Skeletal muscle cell (primary cell): Measurements from ENCODE around the gene SSUH2.
"Not testable (repeated sequence)": the region's sequence is repeated elsewhere in the genome, so short reads cannot be mapped to it uniquely, and the experiment has no call there.

Source experiments
- DNase-seq: peaks from one replicate; pipeline ENCODE4 v3.0.0-alpha.2; 2010; ENCODE audit warnings: low read depth
- H3K4me3 ChIP-seq: 2 replicates; pipeline ENCODE4 v1.5.1; 2011; ENCODE audit warnings: low read depth, mild to moderate bottlenecking, control low read depth, low read length, moderate library complexity

Gene SSUH2

GRCh38 chr3:8644748-8645390 lies at the start of gene SSUH2:
TSS of gene SSUH2 (minus strand) at chr3:8644798. CDS start at chr3:8644758, 40 bp downstream.
- H3K4me3 ChIP-seq: no peak within 1 kb of the TSS

GRCh38 chr3:8691295-8691694 lies 46.7 kb upstream of the SSUH2 start:
- not testable (repeated sequence) for H3K4me3 ChIP-seq, DNase-seq

More at GRCh38 chr3:8644748-8645390, at the start of gene SSUH2:
- DNase-seq: no peak

GRCh38 chr3:8684992-8685391 lies 40.4 kb upstream of the SSUH2 start:
- not testable (repeated sequence) for H3K4me3 ChIP-seq, DNase-seq

GRCh38 chr3:8682850-8683574 lies 38.4 kb upstream of the SSUH2 start:
- not testable (repeated sequence) for H3K4me3 ChIP-seq, DNase-seq

GRCh38 chr3:8681881-8682538 lies 37.4 kb upstream of the SSUH2 start:
- H3K4me3 ChIP-seq, DNase-seq: not testable (repeated sequence)

GRCh38 chr3:8681349-8681748 lies 36.8 kb upstream of the SSUH2 start:
- no peak overlapping the region for H3K4me3 ChIP-seq
- DNase-seq: no peak

- DNase-seq, H3K4me3 ChIP-seq: not testable (repeated sequence)
Measured at GRCh38 chr3:8679817-8680553, 35.4 kb upstream of the SSUH2 start.

GRCh38 chr3:8678751-8679150 lies 34.2 kb upstream of the SSUH2 start:
- DNase-seq: no peak
- H3K4me3 ChIP-seq: no peak overlapping the region

- not testable (repeated sequence) for DNase-seq, H3K4me3 ChIP-seq
Measured at GRCh38 chr3:8677258-8677657, 32.7 kb upstream of the SSUH2 start.

GRCh38 chr3:8675591-8675990 lies 31.0 kb upstream of the SSUH2 start:
- H3K4me3 ChIP-seq, DNase-seq: not testable (repeated sequence)

- DNase-seq: no peak
- no peak overlapping the region for H3K4me3 ChIP-seq
Measured at GRCh38 chr3:8673083-8673737, 28.6 kb upstream of the SSUH2 start.

- H3K4me3 ChIP-seq: no peak overlapping the region
- no peak for DNase-seq
Measured at GRCh38 chr3:8669019-8669418, 24.4 kb upstream of the SSUH2 start.

GRCh38 chr3:8668216-8668615 lies 23.6 kb upstream of the SSUH2 start:
- no peak overlapping the region for H3K4me3 ChIP-seq
- DNase-seq: no peak

GRCh38 chr3:8667463-8668091 lies 23.0 kb upstream of the SSUH2 start:
- no peak overlapping the region for H3K4me3 ChIP-seq
- DNase-seq: no peak

GRCh38 chr3:8665407-8665896 lies 20.9 kb upstream of the SSUH2 start:
- DNase-seq: no peak
- no peak overlapping the region for H3K4me3 ChIP-seq

- no peak for DNase-seq
- H3K4me3 ChIP-seq: no peak overlapping the region
Measured at GRCh38 chr3:8663177-8664061, 18.8 kb upstream of the SSUH2 start.

- H3K4me3 ChIP-seq: no peak overlapping the region
- no peak for DNase-seq
Measured at GRCh38 chr3:8662594-8662993, 18.0 kb upstream of the SSUH2 start.
